ENCODE measurements around the gene NBPF4. TPM values are rescaled to one million over a fixed set of nuclear protein-coding genes. Genes with fewer than 3 reads are reported as not detected.
"Not testable (repeated sequence)": the region's sequence is repeated elsewhere in the genome, so short reads cannot be mapped to it uniquely, and the experiment has no call there.

Gene NBPF4, protein sequence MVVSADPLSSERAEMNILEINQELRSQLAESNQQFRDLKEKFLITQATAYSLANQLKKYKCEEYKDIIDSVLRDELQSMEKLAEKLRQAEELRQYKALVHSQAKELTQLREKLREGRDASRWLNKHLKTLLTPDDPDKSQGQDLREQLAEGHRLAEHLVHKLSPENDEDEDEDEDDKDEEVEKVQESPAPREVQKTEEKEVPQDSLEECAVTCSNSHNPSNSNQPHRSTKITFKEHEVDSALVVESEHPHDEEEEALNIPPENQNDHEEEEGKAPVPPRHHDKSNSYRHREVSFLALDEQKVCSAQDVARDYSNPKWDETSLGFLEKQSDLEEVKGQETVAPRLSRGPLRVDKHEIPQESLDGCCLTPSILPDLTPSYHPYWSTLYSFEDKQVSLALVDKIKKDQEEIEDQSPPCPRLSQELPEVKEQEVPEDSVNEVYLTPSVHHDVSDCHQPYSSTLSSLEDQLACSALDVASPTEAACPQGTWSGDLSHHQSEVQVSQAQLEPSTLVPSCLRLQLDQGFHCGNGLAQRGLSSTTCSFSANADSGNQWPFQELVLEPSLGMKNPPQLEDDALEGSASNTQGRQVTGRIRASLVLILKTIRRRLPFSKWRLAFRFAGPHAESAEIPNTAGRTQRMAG
- under 1 TPM in 1 of 5 donors, not detected in 4; 0.13 TPM for total RNA-seq
- total RNA-seq (2013): 0.04 TPM
- 0 to 0.18 (median 0) reads per million in 29 experiments for total RNA-seq

DNA sequence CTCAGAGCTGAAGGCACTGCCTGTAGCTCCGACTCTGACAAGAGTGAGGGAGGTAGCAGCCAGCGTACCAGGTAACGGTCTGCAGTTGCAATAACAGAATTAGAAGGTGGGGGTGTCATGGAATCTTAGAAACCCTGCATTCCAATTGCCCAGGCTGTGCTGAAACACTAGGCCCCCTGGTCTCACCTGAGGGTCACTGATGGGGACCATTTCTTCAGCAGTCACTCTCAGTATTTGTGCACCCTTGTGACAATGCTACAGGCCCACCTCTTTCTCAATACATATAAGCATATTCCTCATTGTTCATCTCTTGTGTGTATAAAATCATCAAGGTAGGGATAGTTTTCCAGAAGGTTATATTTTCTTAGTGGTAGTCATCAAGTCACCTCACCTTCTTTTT lies at the start of gene NBPF4:
Gene NBPF4, minus strand, starts transcription at position 101 of the 400 bp plus-strand sequence. CDS start 315 bp downstream, outside the sequence.
- WGBS (ENCODE audit: insufficient coverage): no CpG with 5 or more reads among the region's 3 CpGs
- ATAC-seq (replicated peaks in 1 of 4); H3K27ac Mint-ChIP-seq; DNase-seq; CTCF ChIA-PET; POLR2A ChIA-PET; H3K9me3 Mint-ChIP-seq; H3K27me3 Mint-ChIP-seq; H3K36me3 Mint-ChIP-seq; H3K9me3 ChIP-seq; H3K4me1 ChIP-seq (ENCODE audit: control insufficient read depth in 1 of 2, extremely low read depth in 1 of 2, insufficient read depth in 2 of 2, low read length in 2 of 2); H3K4me3 ChIP-seq (ENCODE audit: control insufficient read depth in 1 of 2, extremely low read depth in 1 of 2, low read length in 1 of 2); H3K4me1 Mint-ChIP-seq; H3K4me3 Mint-ChIP-seq; H3K27ac ChIP-seq (ENCODE audit: low read length); H3K36me3 ChIP-seq (ENCODE audit: control insufficient read depth in 2 of 2, extremely low read depth in 1 of 2, insufficient read depth in 1 of 2, low read length in 1 of 2); H3K27me3 ChIP-seq (replicated peaks in 1 of 2; ENCODE audit: control insufficient read depth in 2 of 2, extremely low read depth in 1 of 2, insufficient read depth in 2 of 2, low read length in 1 of 2): not testable (repeated sequence)

DNA sequence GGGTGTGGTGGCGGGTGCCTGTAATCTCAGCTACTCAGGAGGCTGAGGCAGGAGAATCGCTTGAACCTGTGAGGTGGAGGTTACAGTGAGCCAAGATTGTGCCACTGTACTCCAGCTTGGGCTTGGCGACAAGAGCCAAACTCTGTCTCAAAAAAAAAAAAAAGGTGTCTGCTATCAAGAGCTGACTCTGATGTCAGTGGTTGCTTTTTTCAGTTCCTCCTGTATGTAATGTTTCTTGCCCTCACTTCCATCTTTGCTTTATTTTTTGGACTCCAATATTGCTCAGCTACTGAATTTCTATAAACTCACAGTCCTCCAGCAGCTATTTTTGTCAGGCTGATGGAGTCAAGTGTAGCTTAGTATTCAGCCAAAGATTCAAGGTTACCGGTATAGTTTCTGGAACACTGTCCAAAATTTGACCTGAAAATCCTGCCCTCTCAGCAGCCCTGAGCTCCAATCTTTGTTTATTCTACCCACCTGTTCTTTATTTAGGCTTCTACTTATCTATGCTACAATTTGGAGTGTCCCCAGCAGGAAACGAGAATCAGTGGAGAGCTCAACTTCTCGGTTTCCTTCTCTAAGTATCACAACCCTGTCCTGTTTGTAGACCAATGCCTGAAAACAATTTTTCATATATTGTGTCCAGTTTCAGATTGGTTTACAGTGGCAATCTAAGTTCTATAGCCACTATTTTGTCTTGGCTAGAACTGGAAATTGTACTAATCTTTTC lies 38.8 kb upstream of the NBPF4 start:
- H3K36me3 ChIP-seq (ENCODE audit: control insufficient read depth in 2 of 2, extremely low read depth in 1 of 2, insufficient read depth in 1 of 2, low read length in 1 of 2); H3K4me3 Mint-ChIP-seq; ATAC-seq (replicated peaks in 1 of 4); H3K27me3 ChIP-seq (replicated peaks in 1 of 2; ENCODE audit: control insufficient read depth in 2 of 2, extremely low read depth in 1 of 2, insufficient read depth in 2 of 2, low read length in 1 of 2); H3K27ac ChIP-seq (ENCODE audit: low read length); CTCF ChIA-PET; H3K9me3 ChIP-seq; H3K36me3 Mint-ChIP-seq; H3K9me3 Mint-ChIP-seq; H3K4me3 ChIP-seq (ENCODE audit: control insufficient read depth in 1 of 2, extremely low read depth in 1 of 2, low read length in 1 of 2); H3K27me3 Mint-ChIP-seq; H3K4me1 Mint-ChIP-seq; H3K27ac Mint-ChIP-seq; DNase-seq; POLR2A ChIA-PET; H3K4me1 ChIP-seq (ENCODE audit: control insufficient read depth in 1 of 2, extremely low read depth in 1 of 2, insufficient read depth in 2 of 2, low read length in 2 of 2): not testable (repeated sequence)
- no CpG with 5 or more reads among the region's 6 CpGs for WGBS (ENCODE audit: insufficient coverage)

DNA sequence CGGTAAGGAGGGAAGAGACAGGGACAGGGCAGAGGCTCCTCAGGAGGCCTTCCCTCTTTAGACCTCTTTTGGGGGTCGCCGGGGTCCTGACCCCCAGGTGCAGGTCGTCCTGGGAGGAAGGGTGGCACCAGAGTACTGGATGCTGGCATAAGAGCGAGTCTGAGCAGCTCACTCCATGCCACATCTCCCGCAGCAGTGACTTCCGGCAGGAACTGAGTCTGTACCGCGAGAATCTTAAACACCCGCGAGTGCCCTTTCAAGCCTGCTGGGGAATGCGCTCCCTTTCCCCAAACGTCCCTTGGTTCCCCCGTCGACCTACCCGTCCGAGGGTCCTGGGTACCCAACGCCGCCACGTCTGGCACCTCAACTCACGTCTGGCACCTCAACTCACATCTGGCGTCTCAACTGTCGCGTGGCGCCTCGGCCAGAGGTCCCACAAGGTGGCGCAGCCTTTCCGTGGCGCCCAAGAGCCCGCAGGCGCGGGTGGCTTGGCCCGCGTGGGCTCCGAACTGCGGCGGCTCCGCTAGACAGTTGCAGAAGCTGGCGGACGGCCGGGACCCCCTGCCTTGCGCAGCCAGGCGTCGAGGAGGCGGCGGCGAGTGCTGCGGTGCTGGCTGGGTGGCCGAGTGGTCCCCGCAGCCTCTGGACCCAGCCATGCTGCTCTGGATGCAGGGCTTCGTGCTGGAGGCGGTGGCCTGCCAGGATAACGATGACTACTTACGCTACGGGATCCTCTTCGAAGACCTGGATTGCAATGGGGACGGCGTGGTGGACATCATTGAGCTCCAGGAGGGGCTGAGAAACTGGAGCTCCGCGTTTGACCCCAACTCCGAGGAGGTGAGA lies 28.8 kb upstream of the NBPF4 start:
- H3K36me3 ChIP-seq (ENCODE audit: control insufficient read depth in 2 of 2, extremely low read depth in 1 of 2, insufficient read depth in 1 of 2, low read length in 1 of 2); H3K4me1 ChIP-seq (ENCODE audit: control insufficient read depth in 1 of 2, extremely low read depth in 1 of 2, insufficient read depth in 2 of 2, low read length in 2 of 2); H3K27ac Mint-ChIP-seq; H3K9me3 Mint-ChIP-seq; H3K4me1 Mint-ChIP-seq; CTCF ChIA-PET; H3K27me3 ChIP-seq (replicated peaks in 1 of 2; ENCODE audit: control insufficient read depth in 2 of 2, extremely low read depth in 1 of 2, insufficient read depth in 2 of 2, low read length in 1 of 2); H3K4me3 ChIP-seq (ENCODE audit: control insufficient read depth in 1 of 2, extremely low read depth in 1 of 2, low read length in 1 of 2); H3K4me3 Mint-ChIP-seq; H3K9me3 ChIP-seq; H3K27me3 Mint-ChIP-seq; DNase-seq; H3K27ac ChIP-seq (ENCODE audit: low read length); POLR2A ChIA-PET; H3K36me3 Mint-ChIP-seq: not testable (repeated sequence)
- no CpG with 5 or more reads among the region's 61 CpGs for WGBS (ENCODE audit: insufficient coverage)
- ATAC-seq (replicated peaks in 1 of 4): peak; percentile 72 to 80 (median 75)

DNA sequence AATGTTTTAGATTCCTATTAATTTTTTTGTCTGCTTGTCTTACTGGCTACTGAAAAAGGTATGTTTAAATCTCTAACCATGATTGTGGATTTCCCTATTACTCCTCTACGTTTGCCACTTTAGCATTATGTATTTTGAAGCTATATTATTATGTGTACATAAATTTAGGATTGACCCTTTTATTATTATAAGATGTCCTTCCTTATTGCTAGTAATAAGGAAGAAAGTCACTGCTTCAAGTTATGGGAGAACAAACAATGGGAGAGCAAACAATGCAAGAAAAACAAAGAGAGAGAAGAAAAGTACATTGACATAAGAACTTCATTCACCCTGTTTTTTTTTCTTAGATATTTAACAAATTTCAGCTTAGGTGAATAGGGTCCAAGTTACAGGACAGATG lies 23.2 kb upstream of the NBPF4 start:
- H3K4me3 Mint-ChIP-seq; CTCF ChIA-PET; H3K4me3 ChIP-seq (ENCODE audit: control insufficient read depth in 1 of 2, extremely low read depth in 1 of 2, low read length in 1 of 2); H3K27ac ChIP-seq (ENCODE audit: low read length); H3K27me3 ChIP-seq (replicated peaks in 1 of 2; ENCODE audit: control insufficient read depth in 2 of 2, extremely low read depth in 1 of 2, insufficient read depth in 2 of 2, low read length in 1 of 2); H3K36me3 Mint-ChIP-seq; H3K9me3 ChIP-seq; H3K4me1 ChIP-seq (ENCODE audit: control insufficient read depth in 1 of 2, extremely low read depth in 1 of 2, insufficient read depth in 2 of 2, low read length in 2 of 2); H3K27me3 Mint-ChIP-seq; H3K27ac Mint-ChIP-seq; H3K9me3 Mint-ChIP-seq; ATAC-seq (replicated peaks in 1 of 4); POLR2A ChIA-PET; DNase-seq; H3K36me3 ChIP-seq (ENCODE audit: control insufficient read depth in 2 of 2, extremely low read depth in 1 of 2, insufficient read depth in 1 of 2, low read length in 1 of 2); H3K4me1 Mint-ChIP-seq: not testable (repeated sequence)
- no CpG with 5 or more reads among the region's 1 CpG for WGBS (ENCODE audit: insufficient coverage)

DNA sequence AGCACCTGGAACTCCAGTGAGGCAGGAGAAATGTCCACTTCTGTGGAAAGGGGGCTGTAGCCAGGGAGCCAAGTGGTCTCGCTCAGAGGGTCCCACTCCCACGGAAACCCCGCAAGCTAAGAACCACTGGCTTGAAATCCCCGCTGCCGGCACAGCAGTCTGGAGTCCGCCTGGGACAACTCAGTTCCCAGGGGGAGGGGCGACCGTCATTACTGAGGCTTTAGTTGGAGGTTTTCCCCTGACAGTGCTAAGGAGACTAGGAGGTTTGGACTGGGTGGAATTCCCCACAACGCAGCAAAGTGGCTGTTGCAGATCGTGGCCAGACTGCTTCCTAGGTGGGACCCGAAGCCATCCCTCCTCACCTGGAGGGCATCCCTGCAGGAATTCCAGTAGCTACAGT lies 18.1 kb upstream of the NBPF4 start:
- DNase-seq; H3K4me3 ChIP-seq (ENCODE audit: control insufficient read depth in 1 of 2, extremely low read depth in 1 of 2, low read length in 1 of 2); H3K9me3 Mint-ChIP-seq; H3K27ac ChIP-seq (ENCODE audit: low read length); POLR2A ChIA-PET; H3K27ac Mint-ChIP-seq; H3K9me3 ChIP-seq; H3K4me1 Mint-ChIP-seq; H3K36me3 ChIP-seq (ENCODE audit: control insufficient read depth in 2 of 2, extremely low read depth in 1 of 2, insufficient read depth in 1 of 2, low read length in 1 of 2); H3K4me1 ChIP-seq (ENCODE audit: control insufficient read depth in 1 of 2, extremely low read depth in 1 of 2, insufficient read depth in 2 of 2, low read length in 2 of 2); CTCF ChIA-PET; H3K27me3 ChIP-seq (replicated peaks in 1 of 2; ENCODE audit: control insufficient read depth in 2 of 2, extremely low read depth in 1 of 2, insufficient read depth in 2 of 2, low read length in 1 of 2); H3K4me3 Mint-ChIP-seq; H3K36me3 Mint-ChIP-seq; ATAC-seq (replicated peaks in 1 of 4); H3K27me3 Mint-ChIP-seq: not testable (repeated sequence)
- no CpG with 5 or more reads among the region's 11 CpGs for WGBS (ENCODE audit: insufficient coverage)

DNA sequence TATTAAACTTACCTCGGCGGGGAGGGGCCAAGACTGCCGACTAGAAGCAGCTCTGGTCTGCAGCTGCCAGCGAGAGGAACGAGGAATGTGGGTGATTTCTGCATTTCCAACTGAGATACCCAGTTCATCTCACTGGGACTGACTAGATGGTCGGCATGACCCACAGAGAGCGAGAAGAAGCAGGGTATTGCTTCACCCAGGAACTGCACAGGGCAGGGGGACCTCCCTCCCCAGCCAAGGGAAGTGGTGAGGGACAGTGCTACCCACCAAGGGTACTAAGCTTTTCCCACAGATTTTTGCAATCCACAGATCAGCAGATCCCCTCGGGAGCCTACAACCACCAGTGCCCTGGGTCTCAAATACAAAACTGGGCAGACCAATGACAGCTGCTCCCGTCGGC lies 17.6 kb upstream of the NBPF4 start:
- H3K4me3 ChIP-seq (ENCODE audit: control insufficient read depth in 1 of 2, extremely low read depth in 1 of 2, low read length in 1 of 2); H3K27ac ChIP-seq (ENCODE audit: low read length); DNase-seq; H3K4me1 ChIP-seq (ENCODE audit: control insufficient read depth in 1 of 2, extremely low read depth in 1 of 2, insufficient read depth in 2 of 2, low read length in 2 of 2); POLR2A ChIA-PET; H3K27me3 ChIP-seq (replicated peaks in 1 of 2; ENCODE audit: control insufficient read depth in 2 of 2, extremely low read depth in 1 of 2, insufficient read depth in 2 of 2, low read length in 1 of 2); H3K9me3 ChIP-seq; H3K27ac Mint-ChIP-seq; H3K36me3 ChIP-seq (ENCODE audit: control insufficient read depth in 2 of 2, extremely low read depth in 1 of 2, insufficient read depth in 1 of 2, low read length in 1 of 2); H3K9me3 Mint-ChIP-seq; H3K4me3 Mint-ChIP-seq; H3K36me3 Mint-ChIP-seq; ATAC-seq (replicated peaks in 1 of 4); H3K4me1 Mint-ChIP-seq; CTCF ChIA-PET; H3K27me3 Mint-ChIP-seq: not testable (repeated sequence)
- no CpG with 5 or more reads among the region's 10 CpGs for WGBS (ENCODE audit: insufficient coverage)
